SK-N-SH (cell line): Measurements from ENCODE around the gene NOCT. TPM values are rescaled to one million over a fixed set of nuclear protein-coding genes. Genes with fewer than 3 reads are reported as not detected.

Experiments
- CTCF ChIA-PET: fragments of 300-600, 350-600 bp; formaldehyde crosslinking; extraction: SDS; loops from one replicate; lab custom pipeline; 2021; lab: Yijun Ruan, JAX
- POLR2A ChIA-PET: fragments of 350-600 bp; sonication (Branson Sonifier 250); formaldehyde crosslinking; extraction: SDS; loops from one replicate; lab custom pipeline; 2020; ENCODE audit warnings: antibody characterized with exemption, inconsistent platforms; lab: Yijun Ruan, JAX
- DNase-seq: peaks from one replicate; pipeline ENCODE4 v3.0.0; 2012
- H2AFZ ChIP-seq: fragments of 200-600 bp; sonication (generic); 2 replicates; pipeline ENCODE4 v1.8.1; 2016; ENCODE audit warnings: antibody characterized with exemption, mild to moderate bottlenecking, low read depth
- H3F3A ChIP-seq: fragments of 200-600 bp; sonication (generic); replicated peaks from 2 replicates; pipeline ENCODE3; 2016; ENCODE audit warnings: antibody characterized with exemption, mild to moderate bottlenecking; ENCODE audit not compliant: insufficient read depth
- H3K27ac ChIP-seq, 2 experiments: fragments of 200-500 bp in 1 of 2; fragments of 200-600 bp in 1 of 2; sonication (Bioruptor generic) in 1 of 2; sonication (generic), shearing (Covaris generic) in 1 of 2; 2 replicates each; pipeline versions ENCODE4 v1.5.1 to v1.6.1; 2014 to 2016; ENCODE audit warnings: low read depth in 2 of 2, inconsistent platforms in 1 of 2, low read length in 1 of 2, mild to moderate bottlenecking in 1 of 2, mixed read lengths in 1 of 2
- H3K27me3 ChIP-seq: fragments of 200-600 bp; sonication (generic), shearing (Covaris generic); 2 replicates; pipeline ENCODE4 v1.6.1; 2016; ENCODE audit warnings: mixed run types; ENCODE audit not compliant: insufficient read depth
- H3K36me3 ChIP-seq, 2 experiments: fragments of 200-500 bp in 1 of 2; fragments of 200-600 bp in 1 of 2; sonication (Bioruptor generic) in 1 of 2; sonication (generic) in 1 of 2; replicated peaks in 1 of 2; 2 replicates each; pipeline versions ENCODE3 to v1.5.1; 2014 to 2016; ENCODE audit warnings: low read length in 1 of 2, mild to moderate bottlenecking in 1 of 2; ENCODE audit not compliant: insufficient read depth in 2 of 2, control insufficient read depth in 1 of 2
- H3K4me1 ChIP-seq, 2 experiments: fragments of 200-500 bp in 1 of 2; fragments of 200-600 bp in 1 of 2; sonication (Bioruptor generic) in 1 of 2; sonication (generic), shearing (Covaris generic) in 1 of 2; 2 replicates each; pipeline versions ENCODE4 v1.5.1 to v1.6.1; 2014 to 2016; ENCODE audit warnings: low read depth in 1 of 2, low read length in 1 of 2, mixed run types in 1 of 2; ENCODE audit not compliant: insufficient read depth in 2 of 2, control insufficient read depth in 1 of 2
- H3K4me2 ChIP-seq: fragments of 200-600 bp; sonication (generic), shearing (Covaris generic); 2 replicates; pipeline ENCODE4 v1.6.1; 2017; ENCODE audit warnings: mixed run types
- H3K4me3 ChIP-seq, 2 experiments: fragments of 200-500 bp in 1 of 2; fragments of 200-600 bp in 1 of 2; sonication (Bioruptor generic) in 1 of 2; sonication (generic), shearing (Covaris generic) in 1 of 2; 2 replicates each; pipeline versions ENCODE4 v1.5.1 to v1.8.1; 2014 to 2016; ENCODE audit warnings: low read depth in 2 of 2, inconsistent platforms in 1 of 2, low read length in 1 of 2, mild to moderate bottlenecking in 1 of 2, mixed read lengths in 1 of 2, moderate library complexity in 1 of 2
- H3K79me2 ChIP-seq: fragments of 200-600 bp; sonication (generic); 2 replicates; pipeline ENCODE4 v1.8.1; 2017; ENCODE audit warnings: mild to moderate bottlenecking; ENCODE audit not compliant: insufficient read depth
- H3K9ac ChIP-seq: fragments of 200-600 bp; sonication (generic); 2 replicates; pipeline ENCODE4 v1.6.1; 2017; ENCODE audit warnings: mixed run types
- H3K9me2 ChIP-seq: fragments of 200-600 bp; sonication (generic); 2 replicates; pipeline ENCODE4 v1.6.1; 2017; ENCODE audit warnings: mixed run types
- H3K9me3 ChIP-seq: fragments of 200-600 bp; sonication (generic); 2 replicates; pipeline ENCODE4 v1.6.1; 2017; ENCODE audit warnings: mixed run types, mild to moderate bottlenecking, moderate library complexity
- H4K20me1 ChIP-seq: fragments of 200-600 bp; sonication (generic); 2 replicates; pipeline ENCODE4 v1.6.1; 2017; ENCODE audit warnings: mild to moderate bottlenecking, mixed run types; ENCODE audit not compliant: insufficient read depth
- CHD2 ChIP-seq: fragments of 150-350 bp; IDR thresholded peaks from 2 replicates; pipeline ENCODE4 v1.6.1; 2018; ENCODE audit warnings: low read length; ENCODE audit not compliant: partially characterized antibody
- EP300 ChIP-seq, 2 experiments: IDR thresholded peaks; 2 replicates each; pipeline versions ENCODE4 v1.4.0 to v1.6.1; 2012; ENCODE audit warnings: borderline replicate concordance in 1 of 2, low read depth in 1 of 2, low read length in 1 of 2
- EZH2phosphoT487 ChIP-seq: fragments of 200-600 bp; sonication (generic); IDR thresholded peaks from 2 replicates; pipeline ENCODE4 v1.6.1; 2017; ENCODE audit warnings: low read depth, mixed run types, mild to moderate bottlenecking, antibody characterized with exemption, moderate library complexity, borderline replicate concordance
- FOXM1 ChIP-seq: IDR thresholded peaks from 2 replicates; pipeline ENCODE4 v1.4.0; 2012; ENCODE audit warnings: low read depth, mild to moderate bottlenecking
- GATA2 ChIP-seq: sonication (generic); formaldehyde crosslinking; IDR thresholded peaks from 2 replicates; pipeline ENCODE4 v1.5.0; 2020; ENCODE audit warnings: mild to moderate bottlenecking, missing genetic modification reagents
- MXI1 ChIP-seq: IDR thresholded peaks from 2 replicates; pipeline ENCODE4 v1.6.1; 2012; ENCODE audit warnings: mild to moderate bottlenecking, low read depth, low read length, improper control_type of control experiment
- NFIC ChIP-seq: IDR thresholded peaks from 2 replicates; pipeline ENCODE4 v1.4.0; 2012; ENCODE audit warnings: borderline replicate concordance
- NRF1 ChIP-seq: IDR thresholded peaks from 2 replicates; pipeline ENCODE4 v1.6.1; 2012; ENCODE audit warnings: low read depth, mild to moderate bottlenecking, low read length
- RFX5 ChIP-seq: IDR thresholded peaks from 2 replicates; pipeline ENCODE4 v1.6.1; 2012; ENCODE audit warnings: mild to moderate bottlenecking, improper control_type of control experiment, low read length
- RXRA ChIP-seq: IDR thresholded peaks from 2 replicates; pipeline ENCODE4 v1.4.0; 2012; ENCODE audit warnings: low read depth, mild to moderate bottlenecking, borderline replicate concordance
- SMC3 ChIP-seq: IDR thresholded peaks from 2 replicates; pipeline ENCODE4 v1.6.1; 2012; ENCODE audit warnings: low read depth, low read length, improper control_type of control experiment
- WGBS: methylation state at CpG from one replicate; pipeline ENCODE4 v1.1.6; 2017; ENCODE audit warnings: low lambda C conversion rate; 5-methylcytosine and 5-hydroxymethylcytosine counted together
- polyA plus RNA-seq, 3 experiments: library from polyadenylated mRNA; depleted of rRNA; stranded (reverse); fragments of >200 nt; gene quantifications; 2 replicates each; pipeline ENCODE4 v1.2.3, GENCODE V29; 2012
- TF ChIP-seq, protein P1 (sequence below): fragments of 150-350 bp; IDR thresholded peaks from 2 replicates; pipeline ENCODE4 v1.6.1; 2016; ENCODE audit warnings: mild to moderate bottlenecking, low read depth, low read length
- TF ChIP-seq, protein P2 (sequence below): fragments of 200-600 bp; sonication (generic); IDR thresholded peaks from 2 replicates; pipeline ENCODE4 v1.6.1; 2017; ENCODE audit warnings: antibody characterized with exemption, mild to moderate bottlenecking, moderate library complexity
- TF ChIP-seq, protein P3 (sequence below): IDR thresholded peaks from 2 replicates; pipeline ENCODE4 v1.4.0; 2012; ENCODE audit warnings: low read depth, borderline replicate concordance
- TF ChIP-seq, protein P4 (sequence below): IDR thresholded peaks from 2 replicates; pipeline ENCODE4; 2012
- TF ChIP-seq, protein P5 (sequence below): fragments of 150-350 bp; IDR thresholded peaks from 2 replicates; pipeline ENCODE4 v1.6.1; 2017; ENCODE audit warnings: antibody characterized with exemption, low read length, low read depth, borderline replicate concordance

NOCT gene
- polyA plus RNA-seq, 1 of the 3 experiments (the other 2 are of a cell fraction) = 3.8 TPM

DNA sequence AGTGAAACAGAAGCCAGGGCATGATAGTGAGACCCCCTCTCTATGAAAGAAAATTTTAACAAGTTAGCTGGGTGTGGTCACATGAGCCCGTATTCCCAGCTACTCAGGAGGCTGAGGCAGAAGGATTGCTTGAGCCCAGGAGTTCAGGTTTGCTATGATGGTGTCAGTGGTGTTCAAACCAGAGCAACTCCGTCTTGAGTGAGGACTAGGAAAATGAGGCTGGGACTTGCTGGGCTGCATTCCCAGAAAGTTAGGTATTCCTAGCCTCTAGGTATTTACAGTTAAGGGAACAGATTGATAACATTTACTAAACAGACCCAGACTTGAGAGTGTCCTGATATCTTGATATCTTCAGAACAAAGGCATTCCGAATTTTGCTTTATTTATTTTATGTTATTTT is 37.0 kb upstream of the NOCT start:
- Histone ChIP-seq H3K79me2 (no peaks in the 10 kb centered on the region), H3F3A (no peaks in the 10 kb centered on the region), H3K9me2 (no peaks in the 10 kb centered on the region), H3K27ac (no peak overlapping the region), H3K36me3 (no peaks in the 10 kb centered on the region)
- no peak for DNase-seq
- CTCF ChIA-PET = no interaction called here
- TF ChIP-seq RFX5 = no peak
- TF ChIP-seq, protein P1, sequence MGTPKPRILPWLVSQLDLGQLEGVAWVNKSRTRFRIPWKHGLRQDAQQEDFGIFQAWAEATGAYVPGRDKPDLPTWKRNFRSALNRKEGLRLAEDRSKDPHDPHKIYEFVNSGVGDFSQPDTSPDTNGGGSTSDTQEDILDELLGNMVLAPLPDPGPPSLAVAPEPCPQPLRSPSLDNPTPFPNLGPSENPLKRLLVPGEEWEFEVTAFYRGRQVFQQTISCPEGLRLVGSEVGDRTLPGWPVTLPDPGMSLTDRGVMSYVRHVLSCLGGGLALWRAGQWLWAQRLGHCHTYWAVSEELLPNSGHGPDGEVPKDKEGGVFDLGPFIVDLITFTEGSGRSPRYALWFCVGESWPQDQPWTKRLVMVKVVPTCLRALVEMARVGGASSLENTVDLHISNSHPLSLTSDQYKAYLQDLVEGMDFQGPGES = no peak
- TF ChIP-seq, protein P2, sequence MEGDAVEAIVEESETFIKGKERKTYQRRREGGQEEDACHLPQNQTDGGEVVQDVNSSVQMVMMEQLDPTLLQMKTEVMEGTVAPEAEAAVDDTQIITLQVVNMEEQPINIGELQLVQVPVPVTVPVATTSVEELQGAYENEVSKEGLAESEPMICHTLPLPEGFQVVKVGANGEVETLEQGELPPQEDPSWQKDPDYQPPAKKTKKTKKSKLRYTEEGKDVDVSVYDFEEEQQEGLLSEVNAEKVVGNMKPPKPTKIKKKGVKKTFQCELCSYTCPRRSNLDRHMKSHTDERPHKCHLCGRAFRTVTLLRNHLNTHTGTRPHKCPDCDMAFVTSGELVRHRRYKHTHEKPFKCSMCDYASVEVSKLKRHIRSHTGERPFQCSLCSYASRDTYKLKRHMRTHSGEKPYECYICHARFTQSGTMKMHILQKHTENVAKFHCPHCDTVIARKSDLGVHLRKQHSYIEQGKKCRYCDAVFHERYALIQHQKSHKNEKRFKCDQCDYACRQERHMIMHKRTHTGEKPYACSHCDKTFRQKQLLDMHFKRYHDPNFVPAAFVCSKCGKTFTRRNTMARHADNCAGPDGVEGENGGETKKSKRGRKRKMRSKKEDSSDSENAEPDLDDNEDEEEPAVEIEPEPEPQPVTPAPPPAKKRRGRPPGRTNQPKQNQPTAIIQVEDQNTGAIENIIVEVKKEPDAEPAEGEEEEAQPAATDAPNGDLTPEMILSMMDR = no peak
- TF ChIP-seq CHD2 = no peak
- TF ChIP-seq, protein P3, sequence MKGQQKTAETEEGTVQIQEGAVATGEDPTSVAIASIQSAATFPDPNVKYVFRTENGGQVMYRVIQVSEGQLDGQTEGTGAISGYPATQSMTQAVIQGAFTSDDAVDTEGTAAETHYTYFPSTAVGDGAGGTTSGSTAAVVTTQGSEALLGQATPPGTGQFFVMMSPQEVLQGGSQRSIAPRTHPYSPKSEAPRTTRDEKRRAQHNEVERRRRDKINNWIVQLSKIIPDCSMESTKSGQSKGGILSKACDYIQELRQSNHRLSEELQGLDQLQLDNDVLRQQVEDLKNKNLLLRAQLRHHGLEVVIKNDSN = no peak
- TF ChIP-seq, protein P4, sequence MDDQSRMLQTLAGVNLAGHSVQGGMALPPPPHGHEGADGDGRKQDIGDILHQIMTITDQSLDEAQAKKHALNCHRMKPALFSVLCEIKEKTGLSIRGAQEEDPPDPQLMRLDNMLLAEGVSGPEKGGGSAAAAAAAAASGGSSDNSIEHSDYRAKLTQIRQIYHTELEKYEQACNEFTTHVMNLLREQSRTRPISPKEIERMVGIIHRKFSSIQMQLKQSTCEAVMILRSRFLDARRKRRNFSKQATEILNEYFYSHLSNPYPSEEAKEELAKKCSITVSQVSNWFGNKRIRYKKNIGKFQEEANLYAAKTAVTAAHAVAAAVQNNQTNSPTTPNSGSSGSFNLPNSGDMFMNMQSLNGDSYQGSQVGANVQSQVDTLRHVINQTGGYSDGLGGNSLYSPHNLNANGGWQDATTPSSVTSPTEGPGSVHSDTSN = no peak
- TF ChIP-seq NFIC = no peak
- no peak for TF ChIP-seq RXRA
- TF ChIP-seq GATA2 (CRISPR knock-in tag) = no peak
- TF ChIP-seq EP300 (IDR thresholded peaks at IDR 0.05; ENCODE audit: borderline replicate concordance in 1 of 2, low read depth in 1 of 2, low read length in 1 of 2) = no peak
- no peak for TF ChIP-seq MXI1
- TF ChIP-seq FOXM1 = no peak
- no peak for TF ChIP-seq EZH2phosphoT487
- TF ChIP-seq SMC3 = no peak
- TF ChIP-seq NRF1 = no peak
- TF ChIP-seq, protein P5, sequence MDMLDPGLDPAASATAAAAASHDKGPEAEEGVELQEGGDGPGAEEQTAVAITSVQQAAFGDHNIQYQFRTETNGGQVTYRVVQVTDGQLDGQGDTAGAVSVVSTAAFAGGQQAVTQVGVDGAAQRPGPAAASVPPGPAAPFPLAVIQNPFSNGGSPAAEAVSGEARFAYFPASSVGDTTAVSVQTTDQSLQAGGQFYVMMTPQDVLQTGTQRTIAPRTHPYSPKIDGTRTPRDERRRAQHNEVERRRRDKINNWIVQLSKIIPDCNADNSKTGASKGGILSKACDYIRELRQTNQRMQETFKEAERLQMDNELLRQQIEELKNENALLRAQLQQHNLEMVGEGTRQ = no peak
- TF ChIP-seq, all 33 proteins: peak for 0
- POLR2A ChIA-PET = no interaction called here
- Histone ChIP-seq H3K9ac (no peak overlapping the region), H3K4me1 (no peaks in the 10 kb centered on the region), H2AFZ (no peak overlapping the region), H3K4me2 (no peak overlapping the region), H3K27me3 (no peaks in the 10 kb centered on the region), H3K9me3 (no peaks in the 10 kb centered on the region), H3K4me3 (no peak overlapping the region), H4K20me1 (no peaks in the 10 kb centered on the region)
- WGBS = 74% methylated on average over 3 of the region's 3 CpGs
